ENCODE data around the gene U2AF2. TPM values are rescaled to one million over a fixed set of nuclear protein-coding genes. Genes with fewer than 3 reads are reported as not detected.

Gene U2AF2
- total and polyA plus RNA-seq, 2 of the 8 experiments (the other 6 are each of a cell fraction or from before 2014, with no cell fraction given), result 162 to 252 TPM

DNA sequence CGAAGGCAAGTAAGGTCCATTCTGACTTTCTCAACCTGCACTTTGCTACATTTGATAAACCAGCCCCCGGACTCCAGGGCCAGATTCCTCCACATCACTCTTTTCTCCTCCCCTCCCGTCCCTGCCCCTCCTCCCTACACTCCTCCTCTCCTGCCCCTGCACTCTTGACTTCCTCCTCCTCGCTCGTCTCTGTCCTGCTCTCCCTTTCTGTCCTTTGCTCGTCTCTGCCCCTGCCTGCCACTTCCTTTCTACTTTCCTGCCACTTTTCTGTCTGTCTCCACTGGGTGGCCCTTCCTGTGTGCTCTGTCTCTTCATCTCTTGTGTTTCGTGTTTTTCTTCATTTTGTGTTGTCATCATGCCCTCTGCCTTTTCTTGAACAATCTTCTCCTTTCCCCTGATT, 7.0 kb downstream of the U2AF2 start (continued):
- TF ChIP-seq, protein P1, sequence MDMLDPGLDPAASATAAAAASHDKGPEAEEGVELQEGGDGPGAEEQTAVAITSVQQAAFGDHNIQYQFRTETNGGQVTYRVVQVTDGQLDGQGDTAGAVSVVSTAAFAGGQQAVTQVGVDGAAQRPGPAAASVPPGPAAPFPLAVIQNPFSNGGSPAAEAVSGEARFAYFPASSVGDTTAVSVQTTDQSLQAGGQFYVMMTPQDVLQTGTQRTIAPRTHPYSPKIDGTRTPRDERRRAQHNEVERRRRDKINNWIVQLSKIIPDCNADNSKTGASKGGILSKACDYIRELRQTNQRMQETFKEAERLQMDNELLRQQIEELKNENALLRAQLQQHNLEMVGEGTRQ (IDR thresholded peaks at IDR 0.05; ENCODE audit: low read length), result no peak
- TF ChIP-seq SRF (IDR thresholded peaks at IDR 0.05; ENCODE audit: low read depth, low read length) (no peak), RBBP5 (IDR thresholded peaks at IDR 0.05; ENCODE audit: borderline replicate concordance, low read depth, low read length) (no peak), FOSL1 (IDR thresholded peaks at IDR 0.05; ENCODE audit: insufficient read depth, low read depth, low read length) (no peak), ASH2L (IDR thresholded peaks at IDR 0.05; ENCODE audit: low read length) (no peak), MAFK (IDR thresholded peaks at IDR 0.05; ENCODE audit: low read depth, low read length) (no peak)
- TF ChIP-seq, protein P2, sequence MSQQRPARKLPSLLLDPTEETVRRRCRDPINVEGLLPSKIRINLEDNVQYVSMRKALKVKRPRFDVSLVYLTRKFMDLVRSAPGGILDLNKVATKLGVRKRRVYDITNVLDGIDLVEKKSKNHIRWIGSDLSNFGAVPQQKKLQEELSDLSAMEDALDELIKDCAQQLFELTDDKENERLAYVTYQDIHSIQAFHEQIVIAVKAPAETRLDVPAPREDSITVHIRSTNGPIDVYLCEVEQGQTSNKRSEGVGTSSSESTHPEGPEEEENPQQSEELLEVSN (IDR thresholded peaks at IDR 0.05), result no peak

Data from H1 (cell line).